NK-92 (cell line): ENCODE data around the gene MAPT.
"Not testable (repeated sequence)": the region's sequence is repeated elsewhere in the genome, so short reads cannot be mapped to it uniquely, and the experiment has no call there.

Source experiments
- DNase-seq: peaks from one replicate; lab custom pipeline; 2025; ENCODE audit not compliant: unreplicated experiment; lab: John Stamatoyannopoulos, UW

Gene MAPT

GRCh38 chr17:45949755-45950320, 55.5 kb downstream of the MAPT start:
- no peak for DNase-seq

DNA sequence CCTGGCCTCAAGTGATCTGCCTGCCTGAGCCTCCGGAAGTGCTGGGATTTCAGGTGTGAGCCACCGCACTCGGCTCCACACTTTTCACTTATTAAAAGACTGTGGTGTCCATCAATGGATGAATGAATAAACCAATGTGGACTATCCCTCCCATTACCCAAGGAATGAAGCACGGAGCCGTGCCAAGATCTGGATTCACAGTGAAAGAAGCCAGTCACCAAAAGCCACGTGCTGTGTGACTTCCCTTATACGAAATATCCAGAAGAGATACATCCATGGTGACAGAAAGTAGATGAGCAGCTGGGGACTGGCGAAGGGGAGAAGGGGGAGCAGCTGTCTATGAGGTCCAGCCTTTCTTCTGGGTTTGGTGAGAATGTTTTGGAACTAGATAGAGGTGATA, 56.5 kb downstream of the MAPT start:
- DNase-seq, result no peak

DNA sequence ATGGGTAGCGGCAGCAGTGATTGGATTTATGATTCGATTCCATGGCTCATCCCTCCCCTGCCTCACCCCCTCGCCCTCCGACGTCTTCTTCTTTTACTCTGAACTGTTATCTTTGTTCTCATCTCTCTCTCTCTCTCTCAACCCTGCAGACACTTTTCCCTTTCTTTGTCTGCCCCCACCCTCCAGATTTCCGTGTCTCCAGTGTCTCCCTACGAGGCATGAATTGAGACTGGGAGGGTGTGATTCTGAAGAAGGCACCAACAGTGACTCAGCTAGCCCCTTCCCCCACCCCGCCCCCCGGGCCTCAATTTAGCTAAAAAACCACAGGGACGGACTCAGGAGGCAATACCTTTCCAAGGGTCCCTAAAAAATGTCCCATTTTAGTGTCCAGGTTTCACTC, 57.0 kb downstream of the MAPT start:
- no peak for DNase-seq

DNA sequence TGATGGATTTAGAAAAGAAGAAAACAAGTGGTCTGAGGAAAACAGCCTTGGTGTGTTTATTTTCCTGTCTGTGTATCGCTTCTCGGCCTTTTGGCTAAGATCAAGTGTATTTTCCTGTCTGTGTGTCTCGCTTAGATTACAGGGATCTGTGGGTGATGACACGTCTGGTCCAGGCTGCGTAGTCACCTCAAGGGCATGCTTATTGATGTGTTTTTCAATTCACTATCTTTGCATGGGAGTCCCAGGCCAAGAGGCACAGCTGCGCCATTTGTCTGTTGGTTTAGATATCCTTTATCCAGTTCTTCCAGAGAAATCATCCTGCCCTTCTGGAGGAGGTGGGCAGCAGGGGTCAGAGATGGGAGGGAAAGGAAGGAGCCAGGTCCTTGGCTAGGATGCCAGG, 57.6 kb downstream of the MAPT start:
- DNase-seq, result no peak

DNA sequence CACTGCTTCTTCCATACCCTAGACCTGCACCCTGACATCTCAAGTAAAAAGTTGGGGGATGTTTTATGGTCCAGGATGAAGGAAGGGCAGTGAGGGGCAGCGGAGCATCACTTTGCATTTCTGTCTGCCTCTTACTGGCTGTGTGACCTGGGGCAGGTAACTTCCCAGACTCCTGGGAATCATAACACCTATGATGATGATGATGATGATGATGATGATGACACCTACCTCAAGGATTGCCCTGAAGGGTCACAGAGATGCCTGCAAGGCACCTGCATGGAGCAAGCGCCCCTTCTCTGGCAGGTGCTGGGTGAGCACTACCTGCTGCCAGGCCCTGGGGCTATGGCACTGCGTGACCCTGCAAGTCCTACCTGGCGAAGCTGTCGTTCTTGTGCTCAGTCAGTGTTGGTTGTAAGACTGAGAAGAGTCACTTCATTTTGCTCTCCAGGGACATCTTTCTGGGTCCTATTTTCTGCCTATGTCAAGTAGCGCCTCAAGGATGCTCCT, 58.5 kb downstream of the MAPT start:
- DNase-seq, result no peak

DNA sequence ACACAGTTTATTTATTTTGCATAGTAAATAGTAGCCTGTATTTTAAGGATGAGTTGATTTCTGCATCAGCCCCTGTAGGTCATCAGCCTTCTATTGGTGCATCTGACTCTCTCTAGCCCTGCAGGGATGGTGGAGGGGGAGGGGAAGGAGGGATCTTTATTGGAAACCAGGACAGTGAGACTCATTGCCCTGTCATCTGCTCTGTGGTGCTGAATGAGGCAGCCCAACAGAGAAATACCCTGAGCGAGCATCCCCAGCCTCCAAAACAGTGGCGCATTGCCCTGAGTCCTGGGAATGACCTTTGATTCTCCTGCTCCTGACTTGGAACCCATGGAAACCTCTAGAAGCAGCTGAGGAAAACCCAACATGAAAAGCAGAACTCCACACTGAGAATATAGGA, 59.2 kb downstream of the MAPT start:
- no peak for DNase-seq

DNA sequence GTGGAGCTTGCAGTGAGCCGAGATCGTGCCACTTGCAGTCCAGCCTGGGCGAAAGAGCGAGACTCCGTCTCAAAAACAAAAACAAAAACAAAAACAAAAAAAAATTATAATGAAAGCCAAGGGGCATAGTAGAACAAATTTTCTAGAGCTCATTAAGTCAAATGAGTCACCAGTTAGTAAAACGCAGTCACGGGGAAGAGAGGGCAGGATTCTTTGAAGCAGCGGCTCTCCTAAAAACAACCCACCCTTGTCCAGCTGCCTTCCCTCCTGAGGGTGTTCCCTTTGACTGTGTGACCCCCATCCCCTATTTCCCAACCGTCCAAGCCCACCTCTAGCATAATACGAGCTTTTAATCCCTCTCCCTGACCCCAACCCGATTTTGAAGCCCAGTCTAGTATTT, 60.6 kb downstream of the MAPT start:
- no peak for DNase-seq

DNA sequence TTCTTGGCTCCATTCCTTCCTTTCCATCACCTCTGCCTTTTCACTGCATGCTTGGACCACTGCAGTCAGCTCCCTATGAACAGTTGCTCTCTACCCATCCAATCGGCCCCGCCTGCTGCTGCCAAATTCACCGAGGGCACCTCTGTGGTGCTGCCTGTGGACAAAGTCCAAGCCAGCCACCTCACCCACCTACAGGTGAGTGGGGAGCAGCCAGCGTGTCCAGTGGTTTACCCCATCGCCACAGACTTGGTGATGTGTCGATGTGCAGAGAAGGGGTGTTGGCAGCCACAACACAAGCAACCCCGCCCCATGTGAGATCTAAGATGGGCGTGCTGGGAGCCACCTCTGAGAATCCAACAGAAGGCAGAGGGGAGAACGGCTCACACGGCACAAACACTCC, 61.0 kb downstream of the MAPT start:
- DNase-seq, result no peak

- DNase-seq, result no peak
These were observed 61.7 kb downstream of the MAPT start for GRCh38 chr17:45956090-45956489.

- not testable (repeated sequence) for DNase-seq
These were observed 62.4 kb downstream of the MAPT start for GRCh38 chr17:45956746-45957145.

- DNase-seq, result no peak
These were observed 64.0 kb downstream of the MAPT start for GRCh38 chr17:45958307-45958706.

DNA sequence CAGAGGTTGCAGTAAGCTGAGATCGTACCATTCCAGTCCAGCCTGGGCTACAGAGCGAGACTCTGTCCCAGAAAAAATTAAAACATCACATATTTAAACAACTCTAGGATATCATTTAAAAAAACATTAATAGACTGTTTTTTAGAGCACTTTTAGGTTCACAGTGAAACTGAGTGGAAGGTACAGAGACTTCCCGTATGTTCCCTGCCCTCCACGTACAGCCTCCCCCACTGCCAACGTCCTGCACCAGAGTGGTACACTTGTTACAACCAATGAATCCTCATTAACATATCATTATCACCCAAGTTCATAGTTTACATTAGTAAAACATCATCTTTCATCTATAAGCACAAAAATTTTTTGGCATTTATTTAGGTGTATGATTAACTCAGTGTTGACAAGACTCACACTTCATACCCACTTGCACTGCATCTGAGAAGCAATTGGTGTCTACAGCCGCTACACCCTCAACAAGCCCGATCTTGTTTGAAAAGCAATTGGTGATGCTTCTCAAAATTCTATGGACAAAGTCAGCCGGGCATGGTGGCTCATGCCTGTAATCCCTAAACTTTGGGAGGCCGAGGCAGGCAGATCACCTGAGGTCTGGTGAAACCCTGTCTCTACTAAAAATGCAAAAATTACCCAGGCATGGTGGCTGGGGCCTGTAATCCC, 64.8 kb downstream of the MAPT start:
- no peak for DNase-seq

GRCh38 chr17:45960311-45960710, 66.0 kb downstream of the MAPT start:
- no peak for DNase-seq

DNA sequence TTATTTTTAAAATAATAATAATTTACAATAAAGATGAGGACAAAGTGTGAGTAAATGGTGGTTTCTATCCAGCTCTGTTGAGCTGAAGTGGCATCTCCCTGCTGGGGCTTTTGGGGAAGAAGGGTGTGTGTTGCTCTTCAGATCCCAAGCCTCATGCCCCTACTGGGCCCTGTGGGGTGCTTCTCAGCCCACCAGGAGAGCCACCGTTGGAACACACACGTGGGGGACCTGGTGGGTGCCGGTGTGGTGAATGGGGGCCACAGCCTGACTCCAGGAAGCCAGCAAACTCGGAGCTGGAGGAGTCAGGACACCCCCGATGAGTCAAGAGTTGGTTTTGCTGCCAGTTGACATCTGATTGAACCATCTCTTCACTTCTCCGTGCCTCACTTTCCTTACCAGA, 66.9 kb downstream of the MAPT start:
- no peak for DNase-seq

DNA sequence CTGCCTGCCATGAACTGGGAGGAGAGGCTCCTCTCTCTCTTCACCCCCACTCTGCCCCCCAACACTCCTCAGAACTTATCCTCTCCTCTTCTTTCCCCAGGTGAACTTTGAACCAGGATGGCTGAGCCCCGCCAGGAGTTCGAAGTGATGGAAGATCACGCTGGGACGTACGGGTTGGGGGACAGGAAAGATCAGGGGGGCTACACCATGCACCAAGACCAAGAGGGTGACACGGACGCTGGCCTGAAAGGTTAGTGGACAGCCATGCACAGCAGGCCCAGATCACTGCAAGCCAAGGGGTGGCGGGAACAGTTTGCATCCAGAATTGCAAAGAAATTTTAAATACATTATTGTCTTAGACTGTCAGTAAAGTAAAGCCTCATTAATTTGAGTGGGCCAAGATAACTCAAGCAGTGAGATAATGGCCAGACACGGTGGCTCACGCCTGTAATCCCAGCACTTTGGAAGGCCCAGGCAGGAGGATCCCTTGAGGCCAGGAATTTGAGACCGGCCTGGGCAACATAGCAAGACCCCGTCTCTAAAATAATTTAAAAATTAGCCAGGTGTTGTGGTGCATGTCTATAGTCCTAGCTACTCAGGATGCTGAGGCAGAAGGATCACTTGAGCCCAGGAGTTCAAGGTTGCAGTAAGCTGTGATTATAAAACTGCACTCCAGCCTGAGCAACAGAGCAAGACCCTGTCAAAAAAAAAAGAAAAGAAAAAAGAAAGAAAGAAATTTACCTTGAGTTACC, 68.0 kb downstream of the MAPT start:
- DNase-seq, result no peak

GRCh38 chr17:45963283-45963682, 68.9 kb downstream of the MAPT start:
- DNase-seq, result no peak

DNA sequence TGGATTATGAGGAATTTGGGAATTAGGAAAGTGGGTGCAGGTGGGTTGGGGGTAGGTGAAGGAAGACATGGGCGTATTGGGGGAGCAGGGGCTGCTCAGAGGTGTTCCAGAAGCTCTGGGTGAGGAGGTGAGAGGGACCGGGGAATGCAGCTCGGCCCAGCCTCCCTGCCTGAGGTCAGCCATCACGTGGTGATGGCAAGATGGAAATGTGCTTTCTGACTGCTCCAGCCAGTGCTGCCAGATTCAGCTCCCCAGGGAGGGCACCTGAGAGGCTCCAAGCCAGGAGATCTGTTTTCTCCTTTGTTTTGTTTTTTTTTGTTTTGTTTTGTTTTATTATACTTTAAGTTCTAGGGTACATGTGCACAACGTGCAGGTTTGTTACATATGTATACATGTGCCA, 69.5 kb downstream of the MAPT start:
- DNase-seq, result no peak

DNA sequence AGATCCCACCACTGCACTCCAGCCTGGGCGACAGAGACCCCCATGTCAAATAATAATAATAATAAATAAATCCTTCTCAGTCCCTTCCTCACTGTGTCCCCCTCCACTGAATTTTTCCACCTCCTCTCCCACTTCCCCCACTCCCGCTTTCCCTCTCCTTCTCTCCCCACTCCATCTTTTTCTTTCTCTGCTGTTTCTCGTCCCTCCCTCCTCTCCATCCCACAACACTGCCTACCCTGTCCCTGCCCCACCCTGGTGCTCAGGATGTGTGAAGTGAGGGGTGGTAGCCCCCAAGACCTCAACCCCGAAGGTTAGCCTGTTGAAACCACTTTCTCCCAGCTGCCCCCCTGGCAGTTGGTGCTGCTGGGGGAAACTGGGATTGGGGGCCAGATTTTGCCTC, 70.3 kb downstream of the MAPT start:
- DNase-seq, result no peak

DNA sequence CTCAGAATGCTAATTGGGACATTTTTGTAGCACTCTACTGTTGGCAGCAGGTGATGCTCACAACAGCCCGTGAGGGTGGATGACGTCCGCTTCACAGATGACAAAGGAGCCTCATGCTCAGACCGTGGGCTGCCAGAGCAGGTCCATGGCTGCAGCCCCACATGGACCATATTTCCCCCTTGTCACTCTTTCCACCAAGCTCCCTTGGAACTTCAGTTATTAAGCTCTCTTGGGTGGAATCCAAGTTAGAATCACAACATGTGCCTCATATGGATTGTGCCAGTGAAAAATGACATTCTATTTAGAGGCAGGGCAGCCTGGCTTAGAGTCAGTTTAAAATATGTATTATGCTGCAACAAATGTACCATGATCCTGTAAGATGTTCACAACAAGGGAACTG, 71.5 kb downstream of the MAPT start:
- DNase-seq, result no peak

DNA sequence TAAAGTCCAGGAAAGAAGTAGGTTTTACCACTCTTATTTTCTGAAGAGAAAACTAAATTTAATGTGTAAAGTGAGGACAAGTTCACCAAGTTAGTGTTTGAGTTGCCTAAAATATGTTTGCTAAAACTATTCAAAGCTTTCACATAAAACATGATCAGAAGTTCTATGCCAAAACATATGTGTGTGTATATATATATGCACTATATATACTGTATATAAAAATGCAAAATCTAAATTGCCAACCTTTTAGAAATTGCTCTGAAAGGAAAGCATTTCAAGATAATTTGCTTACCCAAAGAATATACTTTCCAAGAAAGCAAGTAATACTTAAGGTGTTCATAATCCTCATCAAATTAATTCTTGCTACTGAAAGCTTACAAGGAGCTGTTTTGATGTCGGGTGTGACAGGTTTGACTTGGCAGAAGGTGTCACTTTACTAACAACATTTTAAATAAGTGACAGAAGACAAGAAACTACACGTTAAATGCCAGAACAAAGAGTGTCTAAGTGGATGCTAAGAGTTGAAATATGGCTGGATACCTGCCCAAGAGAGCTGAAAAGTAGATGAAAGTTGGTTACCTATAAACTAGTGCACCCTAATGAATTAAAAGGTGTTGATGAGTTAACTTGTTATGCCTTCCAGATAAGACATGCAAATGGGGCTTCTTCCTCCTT, 72.4 kb downstream of the MAPT start:
- no peak for DNase-seq

DNA sequence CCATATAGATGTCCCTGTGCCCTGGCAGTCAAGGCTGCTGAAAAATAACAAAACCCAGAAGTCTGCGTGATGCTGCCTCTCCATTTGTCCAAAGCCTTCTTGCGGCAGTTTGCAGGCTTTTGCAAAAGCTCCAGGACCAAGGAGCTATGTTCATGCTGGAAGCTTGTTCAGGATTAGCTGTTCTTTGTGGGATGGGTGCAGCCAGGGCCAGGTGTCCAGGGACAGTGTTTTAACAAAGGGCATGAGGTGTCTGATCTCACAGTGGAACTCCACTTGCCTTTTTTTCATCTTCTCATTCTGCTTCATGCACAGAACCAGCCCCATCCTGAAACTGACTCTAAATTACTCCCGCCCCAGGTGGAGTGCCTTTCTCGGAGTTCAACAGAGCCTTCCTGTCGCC, 73.0 kb downstream of the MAPT start:
- DNase-seq, result no peak

DNA sequence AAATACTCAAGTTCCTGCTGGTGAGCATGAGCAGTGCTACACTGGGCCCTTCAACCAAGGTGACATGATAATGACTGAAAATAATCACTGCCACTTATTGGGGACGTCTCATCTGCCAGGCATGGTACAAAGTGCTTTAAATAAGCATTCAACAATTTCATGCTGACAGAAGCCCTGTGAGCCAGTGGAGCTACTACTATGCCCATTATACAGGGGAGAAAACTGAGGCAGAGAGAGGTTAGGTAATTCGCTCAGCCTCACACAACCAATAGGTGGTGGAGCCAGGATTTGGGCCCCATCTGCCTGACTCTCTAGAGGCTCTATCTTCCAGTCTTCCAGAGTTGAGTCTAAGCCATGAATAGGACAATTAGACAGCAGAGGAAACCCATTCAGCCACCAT, 74.4 kb downstream of the MAPT start:
- DNase-seq, result no peak
